B cell (primary cell): ENCODE data around the gene GPR27. TPM values are rescaled to one million over a fixed set of nuclear protein-coding genes. Genes with fewer than 3 reads are reported as not detected.

Experiments
- ATAC-seq: fragments of 200-7000 bp; cut with Tn5 transposase; one replicate; pipeline ENCODE4 v1.10.0; 2021; ENCODE audit warnings: low read depth, mild to moderate bottlenecking, moderate number of reproducible peaks, moderate library complexity
- CTCF ChIA-PET: fragments of 350-600 bp; sonication (Branson Sonifier 250); formaldehyde crosslinking; loops from one replicate; lab custom pipeline; 2021; ENCODE audit warnings: antibody characterized with exemption, inconsistent platforms; lab: Charles Lee
- POLR2A ChIA-PET: fragments of 350-600 bp; sonication (Branson Sonifier 250); formaldehyde crosslinking; loops from one replicate; lab custom pipeline; 2021; ENCODE audit warnings: antibody characterized with exemption; lab: Charles Lee
- DNase-seq: peaks from one replicate; pipeline ENCODE4 v3.0.0; 2013
- H2AFZ ChIP-seq: 2 replicates; pipeline ENCODE4 v1.6.1; 2012; ENCODE audit warnings: mild to moderate bottlenecking, low read depth, low read length; ENCODE audit not compliant: insufficient read depth, poor library complexity, severe bottlenecking
- H3K27ac ChIP-seq, 2 donors: 1 replicate in 1 of 2; 2 replicates in 1 of 2; pipeline ENCODE4 v1.5.1; 2012 to 2013; ENCODE audit warnings: low read length in 2 of 2, mild to moderate bottlenecking in 2 of 2, moderate library complexity in 1 of 2
- H3K27me3 ChIP-seq, 4 experiments: fragments of 200-600 bp in 1 of 4; sonication (generic) in 1 of 4; replicated peaks in 1 of 4; 1 replicate in 2 of 4; 2 replicates in 2 of 4; pipeline versions ENCODE4 v1.6.1 to v1.7.0; 2013 to 2016; ENCODE audit warnings: low read length in 3 of 4, mild to moderate bottlenecking in 2 of 4, mixed read lengths in 1 of 4, moderate library complexity in 1 of 4; ENCODE audit not compliant: insufficient read depth in 4 of 4, control insufficient read depth in 3 of 4; ENCODE audit errors: control extremely low read depth in 1 of 4
- H3K36me3 ChIP-seq, 2 experiments: replicated peaks in 1 of 2; 1 replicate in 1 of 2; 2 replicates in 1 of 2; pipeline versions ENCODE4 v1.6.1 to v1.7.1; 2013; ENCODE audit warnings: low read length in 1 of 2; ENCODE audit not compliant: insufficient read depth in 2 of 2, control insufficient read depth in 1 of 2; ENCODE audit errors: control extremely low read depth in 1 of 2, extremely low read depth in 1 of 2
- H3K4me1 ChIP-seq, 2 donors: fragments of 200-600 bp in 1 of 2; sonication (generic) in 1 of 2; 1 replicate in 1 of 2; 2 replicates in 1 of 2; pipeline versions ENCODE4 v1.5.1 to v1.6.1; 2013 to 2017; ENCODE audit warnings: low read length in 2 of 2; ENCODE audit not compliant: control insufficient read depth in 2 of 2, insufficient read depth in 2 of 2
- H3K4me2 ChIP-seq: replicated peaks from 2 replicates; pipeline ENCODE3; 2012; ENCODE audit warnings: mild to moderate bottlenecking, low read depth, low read length; ENCODE audit not compliant: poor library complexity, severe bottlenecking
- H3K4me3 ChIP-seq, 5 experiments: fragments of 200-600 bp in 1 of 5; sonication (generic) in 1 of 5; 1 replicate in 3 of 5; 2 replicates in 2 of 5; pipeline versions ENCODE4 v1.5.1 to v1.7.0; 2011 to 2016; ENCODE audit warnings: low read length in 4 of 5, mild to moderate bottlenecking in 4 of 5, low read depth in 2 of 5, control low read depth in 1 of 5, moderate library complexity in 1 of 5; ENCODE audit not compliant: insufficient read depth in 1 of 5; ENCODE audit errors: control extremely low read depth in 1 of 5, extremely low read depth in 1 of 5
- H3K79me2 ChIP-seq: fragments of 200-600 bp; sonication (generic); one replicate; pipeline ENCODE4 v1.6.0; 2016; ENCODE audit warnings: low read length; ENCODE audit not compliant: control insufficient read depth, insufficient read depth
- H3K9ac ChIP-seq: fragments of 200-600 bp; sonication (generic); 2 replicates; pipeline ENCODE4 v1.6.1; 2017; ENCODE audit warnings: mild to moderate bottlenecking, low read length, moderate library complexity
- H3K9me3 ChIP-seq, 3 donors: one replicate each; pipeline versions ENCODE4 v1.6.1 to v1.7.1; 2013; ENCODE audit warnings: low read length in 2 of 3; ENCODE audit not compliant: control insufficient read depth in 2 of 3, insufficient read depth in 1 of 3; ENCODE audit errors: control extremely low read depth in 1 of 3
- H4K20me1 ChIP-seq: 2 replicates; pipeline ENCODE4 v1.6.0; 2012; ENCODE audit warnings: mild to moderate bottlenecking, low read length; ENCODE audit not compliant: insufficient read depth, control insufficient read depth, poor library complexity, severe bottlenecking
- H3K27ac Mint-ChIP-seq: one replicate; pipeline ENCODE4 v1.8.0; 2021; ENCODE audit warnings: mixed read lengths
- H3K27me3 Mint-ChIP-seq: one replicate; pipeline ENCODE4 v1.8.0; 2021; ENCODE audit warnings: mixed read lengths
- H3K4me1 Mint-ChIP-seq: one replicate; pipeline ENCODE4 v1.8.0; 2021; ENCODE audit warnings: mixed read lengths
- H3K4me3 Mint-ChIP-seq: one replicate; pipeline ENCODE4 v1.8.0; 2021; ENCODE audit warnings: mixed read lengths
- H3K9me3 Mint-ChIP-seq: one replicate; pipeline ENCODE4 v1.8.0; 2022; ENCODE audit warnings: mixed read lengths; ENCODE audit not compliant: insufficient read depth
- EZH2 ChIP-seq: IDR thresholded peaks from 2 replicates; pipeline ENCODE4 v1.6.1; 2012; ENCODE audit warnings: borderline replicate concordance, low read depth, mild to moderate bottlenecking, moderate library complexity, low read length; ENCODE audit not compliant: insufficient read depth, poor library complexity, severe bottlenecking
- WGBS: methylation state at CpG from one replicate; pipeline ENCODE4 v1.1.5; 2013; ENCODE audit warnings: missing lambda C conversion rate; ENCODE audit not compliant: insufficient coverage; 5-methylcytosine and 5-hydroxymethylcytosine counted together
- intact Hi-C: fragments of 100-400 bp; cut with micrococcal nuclease; formaldehyde crosslinking; loops from one replicate; pipeline ENCODE4 v1.10.0; 2022
- polyA plus RNA-seq: library from polyadenylated mRNA; depleted of rRNA; stranded (reverse); fragments of >200 nt; gene quantifications from 2 replicates; pipeline ENCODE4 v1.2.3, GENCODE V29; 2012
- total RNA-seq, 2 donors: library from RNA; stranded (reverse); fragments of 120-200 nt in 1 of 2; gene quantifications; 1 replicate in 1 of 2; 2 replicates in 1 of 2; pipeline versions ENCODE4 v1.2.3 to v1.2.4, GENCODE V29; 2013 to 2022
- TF ChIP-seq, protein P1 (sequence below): fragments of 200-600 bp; IDR thresholded peaks from one replicate; pipeline ENCODE4 v1.8.0; 2022; ENCODE audit warnings: antibody characterized with exemption, mild to moderate bottlenecking

Gene GPR27
- total and polyA plus RNA-seq, 2 donors (not counting 1 experiment from before 2014, with no cell fraction given), result 0.04 TPM; not detected in 1

DNA sequence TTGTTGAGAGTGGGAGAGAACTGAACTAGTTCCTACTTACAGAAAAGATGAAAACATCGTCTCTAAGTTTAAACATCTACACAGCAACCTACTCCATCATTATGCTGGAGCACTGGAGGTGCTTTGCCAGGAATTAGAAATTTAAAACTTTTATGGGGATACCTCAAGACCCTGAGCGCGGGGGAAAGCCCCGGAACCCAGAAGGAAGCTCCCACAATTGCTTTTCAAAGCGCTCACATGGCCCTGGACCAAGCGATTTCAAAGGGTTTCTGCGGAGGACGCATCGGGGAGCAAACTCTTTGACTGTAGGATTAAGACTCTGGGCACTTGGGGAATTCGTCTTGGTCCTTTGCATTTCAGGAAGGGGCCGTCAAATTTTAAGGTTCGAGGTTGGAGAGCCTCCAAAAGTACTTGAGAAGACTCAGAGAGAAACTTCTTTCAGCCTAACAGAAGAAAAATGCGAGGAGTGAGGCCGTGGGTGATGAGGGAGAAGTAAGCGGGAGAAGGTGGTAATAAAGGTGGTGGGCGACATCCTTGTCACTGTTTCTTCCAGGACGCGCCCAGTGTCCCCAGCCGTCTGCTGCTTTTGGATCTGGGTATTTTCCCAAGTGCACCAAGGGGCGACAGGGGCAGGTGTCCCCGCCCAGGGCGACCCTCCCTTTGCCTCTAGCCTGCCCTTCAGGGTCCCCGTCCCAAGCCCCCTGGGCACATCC is 30.7 kb downstream of the GPR27 start:
- H3K9me3 Mint-ChIP-seq, result no peaks in the 10 kb centered on the region
- POLR2A ChIA-PET, result no interaction called here
- intact Hi-C loops, result no loop called here
- CTCF ChIA-PET, result interaction anchor here (1.3 kb wide), 1 partner anchor 54 kb away, joined by 5 read pairs; no protein-coding TSS in a partner anchor
- peaks cover 0 to 22% (median 19%) of the 10 kb centered on the region in 4 experiments for H3K27me3 ChIP-seq
- ATAC-seq (no peak), DNase-seq (peak; percentile 15)
- H3K4me3 Mint-ChIP-seq, result peak overlapping the region; percentile 67
- no peak overlapping the region for H2AFZ ChIP-seq
- TF ChIP-seq, protein P1, sequence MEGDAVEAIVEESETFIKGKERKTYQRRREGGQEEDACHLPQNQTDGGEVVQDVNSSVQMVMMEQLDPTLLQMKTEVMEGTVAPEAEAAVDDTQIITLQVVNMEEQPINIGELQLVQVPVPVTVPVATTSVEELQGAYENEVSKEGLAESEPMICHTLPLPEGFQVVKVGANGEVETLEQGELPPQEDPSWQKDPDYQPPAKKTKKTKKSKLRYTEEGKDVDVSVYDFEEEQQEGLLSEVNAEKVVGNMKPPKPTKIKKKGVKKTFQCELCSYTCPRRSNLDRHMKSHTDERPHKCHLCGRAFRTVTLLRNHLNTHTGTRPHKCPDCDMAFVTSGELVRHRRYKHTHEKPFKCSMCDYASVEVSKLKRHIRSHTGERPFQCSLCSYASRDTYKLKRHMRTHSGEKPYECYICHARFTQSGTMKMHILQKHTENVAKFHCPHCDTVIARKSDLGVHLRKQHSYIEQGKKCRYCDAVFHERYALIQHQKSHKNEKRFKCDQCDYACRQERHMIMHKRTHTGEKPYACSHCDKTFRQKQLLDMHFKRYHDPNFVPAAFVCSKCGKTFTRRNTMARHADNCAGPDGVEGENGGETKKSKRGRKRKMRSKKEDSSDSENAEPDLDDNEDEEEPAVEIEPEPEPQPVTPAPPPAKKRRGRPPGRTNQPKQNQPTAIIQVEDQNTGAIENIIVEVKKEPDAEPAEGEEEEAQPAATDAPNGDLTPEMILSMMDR, result no peak
- TF ChIP-seq EZH2, result no peak
- peaks cover 19% of the 10 kb centered on the region for H3K4me1 Mint-ChIP-seq
- H3K4me2 ChIP-seq, result peak overlapping the region; percentile 64
- peaks cover 12 to 14% of the 10 kb centered on the region in 2 donors for H3K4me1 ChIP-seq
- no peaks in the 10 kb centered on the region for H4K20me1 ChIP-seq
- peaks cover 66% of the 10 kb centered on the region for H3K27me3 Mint-ChIP-seq
- H3K9me3 ChIP-seq, result no peaks in the 10 kb centered on the region
- no peaks in the 10 kb centered on the region for H3K79me2 ChIP-seq
- H3K4me3 ChIP-seq, result peak overlapping the region in 1 of 5 experiments; percentile 84
- WGBS, result 6% methylated on average over 22 of the region's 23 CpGs
- H3K36me3 ChIP-seq, result no peaks in the 10 kb centered on the region
- H3K9ac ChIP-seq, result no peak overlapping the region
- H3K27ac Mint-ChIP-seq, result no peak overlapping the region
- H3K27ac ChIP-seq, result no peak overlapping the region

DNA sequence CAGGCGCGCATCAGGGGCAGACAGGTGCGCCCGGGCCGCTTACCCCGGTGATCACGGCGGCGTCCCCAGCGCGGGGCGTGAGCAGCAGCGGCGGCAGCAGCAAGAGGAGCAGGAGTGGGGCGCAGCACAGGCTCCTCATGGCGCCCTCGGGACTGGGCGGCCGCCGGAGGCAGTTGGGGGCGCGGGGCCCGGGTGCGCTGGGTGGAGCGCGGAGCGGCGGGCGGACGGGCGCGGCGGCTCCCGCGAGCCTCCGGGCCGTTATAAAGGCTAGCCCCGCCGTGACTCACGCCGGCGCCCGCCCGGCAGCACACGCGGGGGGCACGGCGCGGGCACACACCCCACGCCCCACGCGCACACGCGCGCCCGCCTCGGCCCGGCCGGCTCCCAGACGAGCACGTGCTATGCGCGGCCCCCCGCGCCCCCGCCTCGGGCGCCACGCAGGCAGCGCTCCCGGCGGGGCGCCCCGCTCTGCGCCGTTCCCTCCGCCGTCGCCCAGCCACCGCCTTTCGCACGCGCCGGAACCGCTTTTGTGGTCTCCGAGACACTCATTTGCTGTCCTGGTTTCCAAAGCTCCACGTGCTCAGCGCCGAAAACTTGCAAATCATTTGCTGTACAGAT is 31.4 kb downstream of the GPR27 start, which contains the start of gene PROK2:
Gene PROK2 (minus strand): TSS at position 235 of the 618 bp plus-strand sequence. CDS start 96 bp downstream, at position 139.
- ChIA-PET CTCF (no interaction called here), POLR2A (no interaction called here)
- 2% methylated on average over 89 of the region's 89 CpGs for WGBS
- Histone ChIP-seq H3K27ac (no peak within 1 kb of the TSS), H3K27me3 (peaks cover 0 to 22% (median 17%) of the 10 kb centered on the region in 4 experiments), H3K4me2 (peak within 1 kb of the TSS; percentile 64), H3K4me1 (peaks cover 12 to 14% of the 10 kb centered on the region in 2 donors), H2AFZ (peak within 1 kb of the TSS; percentile 28), H3K36me3 (no peaks in the 10 kb centered on the region), H3K79me2 (no peaks in the 10 kb centered on the region), H4K20me1 (no peaks in the 10 kb centered on the region), H3K9me3 (no peaks in the 10 kb centered on the region), H3K9ac (no peak within 1 kb of the TSS), H3K4me3 (peak within 1 kb of the TSS in 1 of 5 experiments; percentile 84)
- Mint-ChIP-seq H3K4me1 (peaks cover 19% of the 10 kb centered on the region), H3K4me3 (peak within 1 kb of the TSS; percentile 81), H3K27me3 (peaks cover 65% of the 10 kb centered on the region), H3K9me3 (no peaks in the 10 kb centered on the region), H3K27ac (no peak within 1 kb of the TSS)
- no peak for TF ChIP-seq EZH2
- TF ChIP-seq, protein P1, result no peak
- ATAC-seq (peak; percentile 21), DNase-seq (peak; percentile 22)
- intact Hi-C loops, result no loop called here
